Measurements from ENCODE around the gene GSTA1.
"Not testable (repeated sequence)": the region's sequence is repeated elsewhere in the genome, so short reads cannot be mapped to it uniquely, and the experiment has no call there.

The GSTA1 gene

DNA sequence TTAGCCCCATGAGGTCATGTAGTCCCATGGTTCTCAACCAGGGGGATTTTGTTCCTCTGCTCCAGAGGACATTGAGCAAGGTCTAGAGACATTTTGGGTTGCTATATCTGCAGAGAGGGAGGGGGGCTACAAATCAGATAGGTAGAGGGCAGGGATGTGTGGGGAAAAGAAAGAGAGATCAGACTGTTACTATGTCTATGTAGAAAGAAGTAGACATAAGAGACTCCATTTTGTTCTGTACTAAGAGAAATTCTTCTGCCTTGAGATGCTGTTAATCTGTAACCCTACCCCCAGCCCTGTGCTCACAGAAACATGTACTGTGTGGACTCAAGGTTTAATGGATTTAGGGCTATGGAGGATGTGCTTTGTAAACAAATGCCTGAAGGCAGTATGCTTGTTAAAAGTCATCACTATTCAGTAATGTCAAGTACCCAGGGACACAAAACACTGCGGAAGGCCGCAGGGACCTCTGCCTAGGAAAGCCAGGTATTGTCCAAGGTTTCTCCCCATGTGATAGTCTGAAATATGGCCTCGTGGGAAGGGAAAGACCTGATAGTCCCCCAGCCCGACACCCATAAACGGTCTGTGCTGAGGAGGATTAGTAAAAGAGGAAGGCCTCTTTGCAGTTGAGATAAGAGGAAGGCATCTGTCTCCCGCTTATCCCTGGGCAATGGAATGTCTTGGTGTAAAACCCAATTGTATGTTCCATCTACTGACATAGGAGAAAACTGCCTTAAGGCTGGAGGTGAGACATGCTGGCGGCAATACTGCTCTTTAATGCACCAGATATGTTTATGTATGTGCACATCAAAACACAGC lies 41.7 kb downstream of the GSTA1 start:
- not testable (repeated sequence) for H3K4me3 ChIP-seq, H3K27ac ChIP-seq

- no peak overlapping the region for H3K4me3 ChIP-seq
- H3K27ac ChIP-seq, result no peak overlapping the region
These were observed 43.4 kb downstream of the GSTA1 start for GRCh38 chr6:52760105-52760765.

DNA sequence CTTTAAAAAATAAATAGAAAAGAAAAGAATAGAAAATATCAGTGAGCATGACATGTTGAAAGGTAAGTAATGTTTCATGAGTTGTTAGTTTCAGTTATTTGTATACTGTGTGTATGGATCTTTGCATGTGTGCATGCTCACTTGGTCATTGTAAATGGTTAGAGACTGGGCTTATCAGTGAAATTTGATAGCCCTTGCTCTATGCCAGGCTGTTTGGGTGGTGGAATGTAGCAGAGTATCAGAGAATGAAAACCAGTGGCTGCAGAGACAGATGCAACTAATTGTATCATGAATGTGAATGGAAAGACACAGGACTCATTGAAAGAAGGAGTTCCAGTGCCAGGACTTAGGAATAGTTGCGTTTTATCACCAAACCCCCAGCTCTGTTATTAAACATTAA lies 44.5 kb downstream of the GSTA1 start:
- Histone ChIP-seq H3K4me3 (no peak overlapping the region), H3K27ac (no peak overlapping the region)

GRCh38 chr6:52757651-52758338 lies 45.8 kb downstream of the GSTA1 start:
- not testable (repeated sequence) for H3K27ac ChIP-seq, H3K4me3 ChIP-seq

DNA sequence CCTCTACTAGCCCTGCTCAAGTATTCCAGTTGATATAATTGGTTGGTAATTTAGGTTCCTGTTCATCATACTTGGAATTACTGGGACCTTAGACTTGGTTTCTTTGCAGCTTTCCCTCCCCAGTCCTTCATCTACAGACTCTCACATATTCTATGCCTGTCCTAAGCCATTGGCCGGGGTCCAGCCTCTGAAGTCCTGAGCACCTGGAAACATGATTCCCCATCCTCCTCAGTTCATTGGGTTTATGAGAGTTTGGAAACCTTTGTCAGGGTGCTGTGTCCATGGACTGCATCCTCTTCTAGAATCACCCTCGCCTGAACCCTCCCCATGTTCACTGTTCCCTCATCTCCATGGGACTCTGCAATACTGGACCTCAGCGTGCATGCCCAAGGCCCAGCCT lies 49.2 kb downstream of the GSTA1 start:
- H3K27ac ChIP-seq, result no peak overlapping the region

GRCh38 chr6:52753137-52753536 lies 50.5 kb downstream of the GSTA1 start:
- not testable (repeated sequence) for H3K27ac ChIP-seq, H3K4me3 ChIP-seq

More for the DNA sequence above, 49.2 kb downstream of the GSTA1 start:
- no peak overlapping the region for H3K4me3 ChIP-seq

DNA sequence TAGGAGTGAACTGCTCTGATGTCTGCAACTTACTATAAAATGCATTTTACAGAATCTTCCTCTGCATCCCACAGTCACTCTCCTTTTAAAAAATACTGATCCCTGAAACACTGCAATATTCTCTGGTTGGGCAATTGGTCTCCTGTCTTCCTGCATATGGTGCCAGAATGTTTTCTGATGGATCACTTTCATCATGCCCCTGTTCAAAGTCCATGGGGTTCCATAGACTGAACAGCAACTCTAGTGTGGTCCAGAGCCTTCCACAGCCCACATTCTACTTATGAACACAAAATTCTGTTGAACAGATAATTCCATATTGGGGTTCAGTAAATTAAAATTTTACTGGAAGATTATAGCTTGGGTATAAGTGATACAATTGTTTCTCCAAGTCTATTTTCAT lies 51.3 kb downstream of the GSTA1 start:
- no peak overlapping the region for H3K4me3 ChIP-seq
- no peak overlapping the region for H3K27ac ChIP-seq

- Histone ChIP-seq H3K4me3 (no peak overlapping the region), H3K27ac (no peak overlapping the region)
These were observed 54.0 kb downstream of the GSTA1 start for GRCh38 chr6:52749556-52750152.

- not testable (repeated sequence) for H3K4me3 ChIP-seq, H3K27ac ChIP-seq
These were observed 56.3 kb downstream of the GSTA1 start for GRCh38 chr6:52747301-52747700.

- Histone ChIP-seq H3K27ac (no peak overlapping the region), H3K4me3 (no peak overlapping the region)
These were observed 57.4 kb downstream of the GSTA1 start for GRCh38 chr6:52746213-52746612.

- no peak overlapping the region for H3K4me3 ChIP-seq
- H3K27ac ChIP-seq, result no peak overlapping the region
These were observed 57.8 kb downstream of the GSTA1 start for GRCh38 chr6:52745764-52746201.

GRCh38 chr6:52741872-52742271 lies 61.7 kb downstream of the GSTA1 start:
- no peak overlapping the region for H3K27ac ChIP-seq
- H3K4me3 ChIP-seq, result no peak overlapping the region

Measured in skin epidermis (tissue), 12 donors.